H9 (cell line): ENCODE measurements around the gene ABCG1. TPM values are rescaled to one million over a fixed set of nuclear protein-coding genes. Genes with fewer than 3 reads are reported as not detected.

Experiments used
- DNase-seq: peaks from one replicate; pipeline ENCODE4 v3.0.0-alpha.2; 2017
- H2AFZ ChIP-seq: one replicate; pipeline ENCODE4 v1.6.1; 2013; ENCODE audit warnings: mild to moderate bottlenecking, low read length, control low read depth, moderate library complexity
- H2AK5ac ChIP-seq: 2 replicates; pipeline ENCODE4 v1.6.1; 2013; ENCODE audit warnings: low read length, control low read depth, mixed read lengths; ENCODE audit not compliant: insufficient read length
- H2BK120ac ChIP-seq: one replicate; pipeline ENCODE4 v1.6.1; 2013; ENCODE audit warnings: low read depth, mild to moderate bottlenecking, low read length, control low read depth, inconsistent platforms; ENCODE audit not compliant: poor library complexity, severe bottlenecking
- H2BK12ac ChIP-seq: 2 replicates; pipeline ENCODE4 v1.6.1; 2013; ENCODE audit warnings: low read length, control low read depth, mixed read lengths, low read depth; ENCODE audit not compliant: insufficient read length
- H2BK15ac ChIP-seq: 2 replicates; pipeline ENCODE4 v1.6.1; 2013; ENCODE audit warnings: low read depth, low read length, control low read depth
- H2BK20ac ChIP-seq: one replicate; pipeline ENCODE4 v1.6.1; 2013; ENCODE audit warnings: low read depth, mild to moderate bottlenecking, low read length, control low read depth, inconsistent platforms; ENCODE audit not compliant: poor library complexity, severe bottlenecking
- H2BK5ac ChIP-seq: 2 replicates; pipeline ENCODE4 v1.6.1; 2013; ENCODE audit warnings: low read length, control low read depth, mixed read lengths; ENCODE audit not compliant: insufficient read length
- H3K14ac ChIP-seq: 2 replicates; pipeline ENCODE4 v1.6.1; 2013; ENCODE audit warnings: low read length, control low read depth; ENCODE audit not compliant: insufficient read depth
- H3K18ac ChIP-seq: 2 replicates; pipeline ENCODE4 v1.6.1; 2013; ENCODE audit warnings: low read depth, mild to moderate bottlenecking, mixed read lengths, low read length, control low read depth; ENCODE audit not compliant: insufficient read length
- H3K23ac ChIP-seq: 2 replicates; pipeline ENCODE4 v1.6.1; 2013; ENCODE audit warnings: low read length, control low read depth, mixed read lengths, low read depth; ENCODE audit not compliant: insufficient read length
- H3K23me2 ChIP-seq: 2 replicates; pipeline ENCODE4 v1.6.1; 2013; ENCODE audit warnings: low read depth, mild to moderate bottlenecking, mixed read lengths, low read length, control low read depth; ENCODE audit not compliant: insufficient read length, poor library complexity, severe bottlenecking
- H3K27ac ChIP-seq: 2 replicates; pipeline ENCODE4 v1.5.1; 2013; ENCODE audit warnings: low read length, control low read depth, mixed read lengths, low read depth; ENCODE audit not compliant: insufficient read length
- H3K27me3 ChIP-seq: 2 replicates; pipeline ENCODE4 v1.6.1; 2013; ENCODE audit warnings: low read length, control low read depth, inconsistent platforms; ENCODE audit not compliant: insufficient read depth
- H3K4ac ChIP-seq: 2 replicates; pipeline ENCODE4 v1.6.1; 2013; ENCODE audit warnings: low read depth, mild to moderate bottlenecking, control low read depth, inconsistent platforms, low read length, moderate library complexity
- H3K4me1 ChIP-seq: 2 replicates; pipeline ENCODE4 v1.6.1; 2013; ENCODE audit warnings: low read length, control low read depth, inconsistent platforms; ENCODE audit not compliant: insufficient read depth
- H3K4me2 ChIP-seq: 2 replicates; pipeline ENCODE4 v1.6.1; 2013; ENCODE audit warnings: low read length, control low read depth, mixed read lengths; ENCODE audit not compliant: insufficient read length, insufficient read depth
- H3K56ac ChIP-seq: 2 replicates; pipeline ENCODE4 v1.6.1; 2013; ENCODE audit warnings: low read depth, mild to moderate bottlenecking, mixed read lengths, low read length, control low read depth; ENCODE audit not compliant: insufficient read length
- H3K79me1 ChIP-seq: 2 replicates; pipeline ENCODE4 v1.6.1; 2013; ENCODE audit warnings: low read depth, mild to moderate bottlenecking, moderate library complexity, low read length, control low read depth, inconsistent platforms; ENCODE audit not compliant: insufficient read depth, poor library complexity, severe bottlenecking
- H3K79me2 ChIP-seq: 2 replicates; pipeline ENCODE4 v1.6.1; 2013; ENCODE audit warnings: low read length, control low read depth, inconsistent platforms; ENCODE audit not compliant: insufficient read depth
- H3K9ac ChIP-seq: 2 replicates; pipeline ENCODE4 v1.6.1; 2013; ENCODE audit warnings: low read length, control low read depth, mixed read lengths; ENCODE audit not compliant: insufficient read length; ENCODE audit errors: extremely low read depth
- H3K9me3 ChIP-seq: one replicate; pipeline ENCODE4 v1.6.1; 2013; ENCODE audit warnings: low read depth, low read length, inconsistent platforms; ENCODE audit not compliant: control insufficient read depth
- H3T11ph ChIP-seq: one replicate; pipeline ENCODE4 v1.6.1; 2013; ENCODE audit warnings: mild to moderate bottlenecking, low read length, control low read depth, inconsistent platforms
- H4K20me1 ChIP-seq: one replicate; pipeline ENCODE4 v1.6.1; 2013; ENCODE audit not compliant: control insufficient read depth, insufficient read length, insufficient read depth
- H4K5ac ChIP-seq: 2 replicates; pipeline ENCODE4 v1.6.1; 2013; ENCODE audit warnings: low read depth, mild to moderate bottlenecking, mixed read lengths, low read length, control low read depth; ENCODE audit not compliant: insufficient read length
- H4K8ac ChIP-seq: replicated peaks from 2 replicates; pipeline ENCODE4 v1.6.1; 2013; ENCODE audit warnings: low read length, control low read depth, mixed read lengths, low read depth; ENCODE audit not compliant: insufficient read length
- H4K91ac ChIP-seq: 2 replicates; pipeline ENCODE4 v1.6.1; 2013; ENCODE audit warnings: low read depth, mild to moderate bottlenecking, moderate library complexity, mixed read lengths, low read length, control low read depth; ENCODE audit not compliant: insufficient read length
- H3K27ac Mint-ChIP-seq, 3 experiments: 2 replicates in 2 of 3; 3 replicates in 1 of 3; pipeline ENCODE4 v1.8.0; 2020 to 2021; ENCODE audit warnings: mixed read lengths in 3 of 3, mild to moderate bottlenecking in 1 of 3, moderate library complexity in 1 of 3
- H3K27me3 Mint-ChIP-seq: 2 replicates; pipeline ENCODE4 v1.8.0; 2021; ENCODE audit warnings: low read depth, mild to moderate bottlenecking, moderate library complexity, mixed read lengths
- H3K36me3 Mint-ChIP-seq, 3 experiments: 2 replicates in 2 of 3; 3 replicates in 1 of 3; pipeline ENCODE4 v1.8.0; 2020 to 2021; ENCODE audit warnings: low read depth in 3 of 3, mixed read lengths in 3 of 3; ENCODE audit not compliant: insufficient read depth in 1 of 3
- H3K4me1 Mint-ChIP-seq, 2 experiments: 2 replicates each; pipeline ENCODE4 v1.8.0; 2020; ENCODE audit warnings: mixed read lengths in 2 of 2
- H3K4me3 Mint-ChIP-seq, 2 experiments: 2 replicates in 1 of 2; 3 replicates in 1 of 2; pipeline ENCODE4 v1.8.0; 2020 to 2021; ENCODE audit warnings: mild to moderate bottlenecking in 2 of 2, mixed read lengths in 2 of 2, moderate library complexity in 1 of 2
- H3K9me3 Mint-ChIP-seq, 2 experiments: 2 replicates in 1 of 2; 3 replicates in 1 of 2; pipeline ENCODE4 v1.8.0; 2020; ENCODE audit warnings: mild to moderate bottlenecking in 2 of 2, mixed read lengths in 2 of 2, moderate library complexity in 1 of 2
- WGBS: extraction: QIAGEN DNeasy Blood & Tissue Kit; methylation state at CpG from one replicate; pipeline ENCODE4 v1.1.7; 2013; ENCODE audit warnings: missing lambda C conversion rate, low lambda C conversion rate, mixed read lengths; ENCODE audit not compliant: insufficient read length; ENCODE audit errors: extremely low coverage; 5-methylcytosine and 5-hydroxymethylcytosine counted together
- total RNA-seq: library from RNA; stranded (reverse); gene quantifications from 2 replicates; pipeline ENCODE4 v1.2.1, GENCODE V29; 2021
- TF ChIP-seq, protein P1 (sequence below): fragments of 200-600 bp; sonication (generic); conservative IDR thresholded peaks from 3 replicates; pipeline ENCODE4 v1.8.0; 2021; ENCODE audit warnings: antibody characterized with exemption, mild to moderate bottlenecking

The ABCG1 gene
- total RNA-seq, 1 experiment from 2014 or later, result 0.83 TPM

DNA sequence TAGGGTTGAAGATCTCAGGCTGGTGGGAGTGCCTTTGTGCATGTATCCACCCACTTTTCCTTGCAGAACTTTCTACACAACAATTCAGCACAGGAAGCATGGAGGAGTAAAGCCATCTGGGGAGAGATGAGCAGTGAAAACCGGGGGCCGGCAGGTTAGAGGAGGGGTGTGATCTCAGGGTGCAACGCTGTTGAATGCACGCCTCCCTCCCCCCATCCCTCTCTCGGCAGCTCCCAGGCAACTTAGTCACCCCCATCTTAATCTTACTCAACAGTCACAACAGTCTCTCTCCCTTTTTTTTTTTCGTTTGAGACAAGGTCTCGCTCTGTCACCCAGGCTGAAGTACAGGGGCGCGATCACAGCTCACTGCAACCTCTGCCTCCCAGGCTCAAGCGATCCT is 16.6 kb upstream of the ABCG1 start:
- peaks cover 2 to 6% (median 2%) of the 10 kb centered on the region in 3 experiments; a peak in 3 of 7 replicates for H3K36me3 Mint-ChIP-seq
- TF ChIP-seq, protein P1, sequence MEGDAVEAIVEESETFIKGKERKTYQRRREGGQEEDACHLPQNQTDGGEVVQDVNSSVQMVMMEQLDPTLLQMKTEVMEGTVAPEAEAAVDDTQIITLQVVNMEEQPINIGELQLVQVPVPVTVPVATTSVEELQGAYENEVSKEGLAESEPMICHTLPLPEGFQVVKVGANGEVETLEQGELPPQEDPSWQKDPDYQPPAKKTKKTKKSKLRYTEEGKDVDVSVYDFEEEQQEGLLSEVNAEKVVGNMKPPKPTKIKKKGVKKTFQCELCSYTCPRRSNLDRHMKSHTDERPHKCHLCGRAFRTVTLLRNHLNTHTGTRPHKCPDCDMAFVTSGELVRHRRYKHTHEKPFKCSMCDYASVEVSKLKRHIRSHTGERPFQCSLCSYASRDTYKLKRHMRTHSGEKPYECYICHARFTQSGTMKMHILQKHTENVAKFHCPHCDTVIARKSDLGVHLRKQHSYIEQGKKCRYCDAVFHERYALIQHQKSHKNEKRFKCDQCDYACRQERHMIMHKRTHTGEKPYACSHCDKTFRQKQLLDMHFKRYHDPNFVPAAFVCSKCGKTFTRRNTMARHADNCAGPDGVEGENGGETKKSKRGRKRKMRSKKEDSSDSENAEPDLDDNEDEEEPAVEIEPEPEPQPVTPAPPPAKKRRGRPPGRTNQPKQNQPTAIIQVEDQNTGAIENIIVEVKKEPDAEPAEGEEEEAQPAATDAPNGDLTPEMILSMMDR, result no peak
- no peaks in the 10 kb centered on the region for H3K27me3 ChIP-seq
- H4K91ac ChIP-seq, result no peak overlapping the region
- H3K9me3 ChIP-seq, result no peaks in the 10 kb centered on the region
- no CpG with 5 or more reads among the region's 10 CpGs for WGBS
- H3K27ac Mint-ChIP-seq, result no peak overlapping the region
- no peaks in the 10 kb centered on the region for H3K79me1 ChIP-seq
- no peak overlapping the region for H2BK12ac ChIP-seq
- no peaks in the 10 kb centered on the region for H3K4me1 ChIP-seq
- H3K27me3 Mint-ChIP-seq, result peaks cover 8% of the 10 kb centered on the region
- H2BK5ac ChIP-seq, result no peak overlapping the region
- peaks cover 11 to 16% of the 10 kb centered on the region in 2 experiments for H3K9me3 Mint-ChIP-seq
- no peak overlapping the region for H3K56ac ChIP-seq
- H3K23me2 ChIP-seq, result no peaks in the 10 kb centered on the region
- no peak overlapping the region for H3K9ac ChIP-seq
- H3K23ac ChIP-seq, result no peak overlapping the region
- peaks cover 0 to 10% of the 10 kb centered on the region in 2 experiments; a peak in 1 of 4 replicates for H3K4me1 Mint-ChIP-seq
- DNase-seq, result no peak
- no peak overlapping the region for H3K27ac ChIP-seq
- no peak overlapping the region for H2BK15ac ChIP-seq
- no peak overlapping the region for H2BK120ac ChIP-seq
- no peak overlapping the region for H3K4ac ChIP-seq
- H4K8ac ChIP-seq, result no peak overlapping the region
- no peak overlapping the region for H2BK20ac ChIP-seq
- H4K5ac ChIP-seq, result no peak overlapping the region
- H2AK5ac ChIP-seq, result no peak overlapping the region
- no peak overlapping the region for H3K4me3 Mint-ChIP-seq
- H2AFZ ChIP-seq, result no peak overlapping the region
- no peak overlapping the region for H3K18ac ChIP-seq
- H3K4me2 ChIP-seq, result no peak overlapping the region
- H3K79me2 ChIP-seq, result no peaks in the 10 kb centered on the region
- H3K14ac ChIP-seq, result no peak overlapping the region
- H4K20me1 ChIP-seq, result no peaks in the 10 kb centered on the region
- H3T11ph ChIP-seq, result no peak overlapping the region
